Calu3 (cell line): ENCODE measurements around the gene SLC15A2. TPM values are rescaled to one million over a fixed set of nuclear protein-coding genes. Genes with fewer than 3 reads are reported as not detected.

Experiments used
- BruUV-seq: library from RNA; stranded (reverse); fragments of 400-500 nt; replicated peaks from 2 replicates; lab custom pipeline; 2021; lab: Mats Ljungman, UMichigan
- CTCF ChIA-PET: fragments of 300-600 bp; sonication (Branson Sonifier 250); formaldehyde crosslinking; loops from one replicate; lab custom pipeline; 2022; ENCODE audit warnings: antibody characterized with exemption; lab: Charles Lee
- DNase-seq: peaks from one replicate; pipeline ENCODE4 v3.0.0; 2022
- H3K27ac Mint-ChIP-seq: one replicate; pipeline ENCODE4 v1.8.0; 2022; ENCODE audit warnings: mixed read lengths; ENCODE audit not compliant: unreplicated experiment
- H3K27me3 Mint-ChIP-seq: one replicate; pipeline ENCODE4 v1.8.0; 2022; ENCODE audit warnings: mixed read lengths; ENCODE audit not compliant: unreplicated experiment
- H3K36me3 Mint-ChIP-seq: one replicate; pipeline ENCODE4 v1.8.0; 2022; ENCODE audit warnings: mild to moderate bottlenecking, moderate library complexity, mixed read lengths; ENCODE audit not compliant: insufficient read depth, unreplicated experiment
- H3K4me1 Mint-ChIP-seq: one replicate; pipeline ENCODE4 v1.8.0; 2022; ENCODE audit warnings: mild to moderate bottlenecking, low read depth, mixed read lengths; ENCODE audit not compliant: unreplicated experiment
- H3K4me3 Mint-ChIP-seq: one replicate; pipeline ENCODE4 v1.8.0; 2022; ENCODE audit warnings: mild to moderate bottlenecking, low read depth, moderate library complexity, mixed read lengths; ENCODE audit not compliant: unreplicated experiment
- H3K9me3 Mint-ChIP-seq: one replicate; pipeline ENCODE4 v1.8.0; 2022; ENCODE audit warnings: low read depth, mixed read lengths; ENCODE audit not compliant: unreplicated experiment
- intact Hi-C: fragments of 100-400 bp; cut with micrococcal nuclease; formaldehyde crosslinking; loops from one replicate; pipeline ENCODE4 v1.10.0; 2022; ENCODE audit not compliant: unreplicated experiment
- total RNA-seq: library from RNA; stranded (reverse); gene quantifications from 2 replicates; pipeline ENCODE4 v1.2.3, GENCODE V29; 2022
- TF ChIP-seq, protein P1 (sequence below): fragments of 200-600 bp; IDR thresholded peaks from one replicate; pipeline ENCODE4 v1.8.0; 2022; ENCODE audit warnings: antibody characterized with exemption; ENCODE audit not compliant: unreplicated experiment

The SLC15A2 gene
- total RNA-seq, 1 experiment from 2014 or later = 10.7 TPM

DNA sequence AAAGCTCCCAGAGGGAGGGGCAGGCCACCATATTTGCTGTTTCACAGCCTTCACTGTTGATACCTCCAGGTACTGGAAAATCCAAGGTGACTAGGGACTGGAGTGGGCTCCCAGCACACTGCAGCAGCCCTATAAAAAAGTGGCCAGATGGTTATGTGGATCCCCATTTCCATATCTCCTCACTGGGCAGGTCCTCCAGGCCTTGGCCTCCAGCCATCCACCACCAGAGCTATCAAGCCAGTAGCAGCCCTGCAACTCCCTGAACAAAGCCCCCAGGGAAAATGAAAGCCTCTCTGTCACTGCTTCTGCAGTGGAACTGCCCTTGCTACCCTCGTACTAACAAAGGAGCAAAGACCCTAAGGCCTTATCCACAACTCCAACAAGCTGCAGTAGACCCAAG lies 69.4 kb downstream of the SLC15A2 start:
- no peaks in the 10 kb centered on the region for H3K4me1 Mint-ChIP-seq
- CTCF ChIA-PET = interaction anchor here (0.5 kb wide), 1 partner anchor 12 kb away, joined by 4 read pairs; no protein-coding TSS in a partner anchor
- H3K4me3 Mint-ChIP-seq = no peak overlapping the region
- H3K36me3 Mint-ChIP-seq = no peaks in the 10 kb centered on the region
- BruUV-seq = no TSS peak
- TF ChIP-seq, protein P1, sequence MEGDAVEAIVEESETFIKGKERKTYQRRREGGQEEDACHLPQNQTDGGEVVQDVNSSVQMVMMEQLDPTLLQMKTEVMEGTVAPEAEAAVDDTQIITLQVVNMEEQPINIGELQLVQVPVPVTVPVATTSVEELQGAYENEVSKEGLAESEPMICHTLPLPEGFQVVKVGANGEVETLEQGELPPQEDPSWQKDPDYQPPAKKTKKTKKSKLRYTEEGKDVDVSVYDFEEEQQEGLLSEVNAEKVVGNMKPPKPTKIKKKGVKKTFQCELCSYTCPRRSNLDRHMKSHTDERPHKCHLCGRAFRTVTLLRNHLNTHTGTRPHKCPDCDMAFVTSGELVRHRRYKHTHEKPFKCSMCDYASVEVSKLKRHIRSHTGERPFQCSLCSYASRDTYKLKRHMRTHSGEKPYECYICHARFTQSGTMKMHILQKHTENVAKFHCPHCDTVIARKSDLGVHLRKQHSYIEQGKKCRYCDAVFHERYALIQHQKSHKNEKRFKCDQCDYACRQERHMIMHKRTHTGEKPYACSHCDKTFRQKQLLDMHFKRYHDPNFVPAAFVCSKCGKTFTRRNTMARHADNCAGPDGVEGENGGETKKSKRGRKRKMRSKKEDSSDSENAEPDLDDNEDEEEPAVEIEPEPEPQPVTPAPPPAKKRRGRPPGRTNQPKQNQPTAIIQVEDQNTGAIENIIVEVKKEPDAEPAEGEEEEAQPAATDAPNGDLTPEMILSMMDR = no peak
- no peaks in the 10 kb centered on the region for H3K9me3 Mint-ChIP-seq
- no peak overlapping the region for H3K27ac Mint-ChIP-seq
- no peak for DNase-seq
- H3K27me3 Mint-ChIP-seq = no peaks in the 10 kb centered on the region
- intact Hi-C loops = no loop called here

DNA sequence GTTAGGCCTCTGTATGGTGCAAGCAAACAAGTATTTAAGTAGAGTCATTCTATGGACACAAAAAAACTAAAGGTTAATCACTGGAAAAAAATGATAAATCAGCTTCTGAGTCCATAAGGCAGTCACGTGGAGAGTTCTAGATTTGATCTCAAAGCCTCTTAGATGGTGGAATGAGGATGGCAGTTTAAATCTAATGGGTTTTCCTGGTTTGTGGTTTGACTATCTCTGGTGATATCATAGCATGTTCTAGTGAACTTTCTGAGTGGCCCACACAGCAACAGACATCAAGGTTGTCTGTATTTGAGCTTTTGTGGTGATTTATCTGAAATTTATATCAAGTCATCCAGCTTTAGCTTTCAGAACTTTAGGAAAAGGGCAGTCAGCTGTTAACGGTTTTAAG lies 75.4 kb downstream of the SLC15A2 start:
- BruUV-seq = no TSS peak
- Mint-ChIP-seq H3K4me1 (no peaks in the 10 kb centered on the region), H3K9me3 (no peaks in the 10 kb centered on the region), H3K27me3 (no peaks in the 10 kb centered on the region), H3K36me3 (no peaks in the 10 kb centered on the region), H3K4me3 (no peak overlapping the region), H3K27ac (no peak overlapping the region)
- TF ChIP-seq, protein P1 = no peak
- CTCF ChIA-PET = interaction anchor here (0.6 kb wide), 1 partner anchor 67 kb away, joined by 3 read pairs; no protein-coding TSS in a partner anchor
- intact Hi-C loops = no loop called here
- DNase-seq = no peak

DNA sequence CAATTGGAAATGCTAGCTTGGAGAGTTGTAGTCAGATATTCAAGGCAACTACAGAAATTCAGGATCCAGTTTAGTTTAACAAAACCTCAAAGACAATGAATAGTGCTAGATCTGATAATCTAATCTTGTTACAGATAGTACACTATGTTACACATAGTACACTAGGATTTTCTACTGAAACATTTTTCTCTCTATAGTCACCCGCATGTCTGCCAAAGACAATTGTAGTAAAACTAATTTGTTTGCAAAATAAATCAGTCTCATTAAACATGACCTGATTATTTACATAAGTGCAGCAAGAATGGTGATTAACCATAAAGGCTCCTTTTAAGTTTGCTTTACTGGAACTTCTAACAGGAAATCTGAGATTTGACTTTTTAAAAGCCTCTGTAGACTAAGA lies 75.8 kb downstream of the SLC15A2 start:
- Mint-ChIP-seq H3K4me1 (no peaks in the 10 kb centered on the region), H3K36me3 (no peaks in the 10 kb centered on the region), H3K27me3 (no peaks in the 10 kb centered on the region), H3K4me3 (no peak overlapping the region), H3K9me3 (no peaks in the 10 kb centered on the region), H3K27ac (no peak overlapping the region)
- TF ChIP-seq, protein P1 = no peak
- BruUV-seq = no TSS peak
- no peak for DNase-seq
- CTCF ChIA-PET = interaction anchor here (0.6 kb wide), 1 partner anchor 67 kb away, joined by 3 read pairs; no protein-coding TSS in a partner anchor
- intact Hi-C loops = no loop called here

DNA sequence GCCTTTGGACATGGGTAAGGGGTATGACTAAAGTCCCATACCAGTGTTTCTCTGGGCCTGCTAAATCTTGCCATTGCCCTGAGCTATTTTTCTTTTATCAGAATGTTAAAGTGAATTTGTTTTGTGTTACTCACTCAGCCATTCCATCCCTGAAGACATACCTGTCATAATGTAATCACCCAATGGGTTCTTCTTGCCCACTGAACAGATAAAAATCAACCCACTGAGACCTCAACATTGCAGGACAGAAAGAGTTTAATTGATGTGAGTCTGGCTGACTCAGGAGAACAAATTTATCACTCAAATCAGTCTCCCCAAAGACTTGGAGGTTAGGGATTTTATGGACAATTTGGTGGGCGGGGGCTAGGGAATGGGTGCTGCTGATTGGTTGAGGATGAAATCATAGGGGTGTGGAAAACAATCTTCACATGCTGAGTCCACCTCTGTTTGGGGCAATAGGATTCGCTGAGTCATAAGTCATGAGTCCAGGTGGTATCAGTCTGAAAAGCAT lies 80.5 kb downstream of the SLC15A2 start:
- BruUV-seq = no TSS peak
- no peak for DNase-seq
- intact Hi-C loops = no loop called here
- Mint-ChIP-seq H3K4me3 (no peak overlapping the region), H3K4me1 (peaks cover 7% of the 10 kb centered on the region), H3K9me3 (no peaks in the 10 kb centered on the region), H3K36me3 (no peaks in the 10 kb centered on the region), H3K27ac (no peak overlapping the region), H3K27me3 (no peaks in the 10 kb centered on the region)
- TF ChIP-seq, protein P1 = no peak
- CTCF ChIA-PET = no interaction called here
